GM12878 (cell line): ENCODE measurements around the gene RYR2.

Experiments
- CTCF ChIP-seq, 3 experiments: IDR thresholded peaks in 2 of 3; conservative IDR thresholded peaks in 1 of 3; 2 replicates each; pipeline ENCODE4 v1.5.1; 2011; ENCODE audit warnings: low read depth in 3 of 3, low read length in 3 of 3, mild to moderate bottlenecking in 3 of 3, control low read depth in 2 of 3, moderate library complexity in 2 of 3, inconsistent platforms in 1 of 3, mixed read lengths in 1 of 3; ENCODE audit not compliant: control insufficient read depth in 2 of 3, insufficient read depth in 1 of 3; ENCODE audit errors: extremely low read depth in 1 of 3
- ETV6 ChIP-seq, 2 experiments: fragments of 450-650 bp in 1 of 2; IDR thresholded peaks in 1 of 2; conservative IDR thresholded peaks in 1 of 2; 2 replicates each; pipeline ENCODE4 v1.6.1; 2014; ENCODE audit warnings: antibody characterized with exemption in 1 of 2, borderline replicate concordance in 1 of 2, low read depth in 1 of 2, mild to moderate bottlenecking in 1 of 2, moderate library complexity in 1 of 2
- FOXM1 ChIP-seq: IDR thresholded peaks from 2 replicates; pipeline ENCODE4 v1.6.1; 2012; ENCODE audit warnings: low read depth, mild to moderate bottlenecking, inconsistent platforms, low read length, moderate library complexity
- GABPA ChIP-seq: IDR thresholded peaks from 2 replicates; pipeline ENCODE4 v1.6.1; 2014; ENCODE audit warnings: antibody characterized with exemption, low read depth, mild to moderate bottlenecking, inconsistent platforms
- PBX3 ChIP-seq: IDR thresholded peaks from 2 replicates; pipeline ENCODE4 v1.6.1; 2011; ENCODE audit warnings: mild to moderate bottlenecking, low read depth, low read length, moderate library complexity; ENCODE audit not compliant: insufficient replicate concordance
- POLR2AphosphoS5 ChIP-seq: IDR thresholded peaks from 2 replicates; pipeline ENCODE4 v1.6.1; 2011; ENCODE audit warnings: mild to moderate bottlenecking, low read length, inconsistent platforms
- RCOR1 ChIP-seq: conservative IDR thresholded peaks from 2 replicates; pipeline ENCODE4 v1.6.1; 2012; ENCODE audit warnings: low read depth, low read length, improper control_type of control experiment
- SMC3 ChIP-seq: IDR thresholded peaks from 2 replicates; pipeline ENCODE4 v1.6.1; 2011; ENCODE audit warnings: low read length, improper control_type of control experiment, borderline replicate concordance
- TAF1 ChIP-seq: IDR thresholded peaks from 2 replicates; pipeline ENCODE4 v1.6.1; 2011; ENCODE audit warnings: mild to moderate bottlenecking, low read depth, low read length, borderline replicate concordance
- ZNF274 ChIP-seq: IDR thresholded peaks from one replicate; pipeline ENCODE4 v1.8.0; 2011; ENCODE audit not compliant: insufficient read length, insufficient read depth

- TF ChIP-seq PBX3 (no peak), GABPA (no peak), CTCF (IDR thresholded peaks at IDR 0.05 in 2 of 3, conservative IDR thresholded peaks at IDR 0.05 in 1 of 3; ENCODE audit: control insufficient read depth in 2 of 3, extremely low read depth in 1 of 3, insufficient read depth in 1 of 3, low read depth in 3 of 3, low read length in 3 of 3) (no peak), POLR2AphosphoS5 (no peak), ZNF274 (no peak), SMC3 (no peak), TAF1 (no peak), FOXM1 (no peak), RCOR1 (no peak), ETV6 (conservative IDR thresholded peaks at IDR 0.05 in 1 of 2, IDR thresholded peaks at IDR 0.05 in 1 of 2; ENCODE audit: borderline replicate concordance in 1 of 2, low read depth in 1 of 2) (no peak)
Observed at GRCh38 chr1:237852342-237852741, 810.4 kb downstream of the RYR2 start.
